NAMALWA (cell line): ENCODE results near the gene MVD.

Experiments used
- DNase-seq: peaks from one replicate; pipeline ENCODE4 v3.0.0-alpha.2; 2015; ENCODE audit warnings: low spot score

Gene MVD

DNA sequence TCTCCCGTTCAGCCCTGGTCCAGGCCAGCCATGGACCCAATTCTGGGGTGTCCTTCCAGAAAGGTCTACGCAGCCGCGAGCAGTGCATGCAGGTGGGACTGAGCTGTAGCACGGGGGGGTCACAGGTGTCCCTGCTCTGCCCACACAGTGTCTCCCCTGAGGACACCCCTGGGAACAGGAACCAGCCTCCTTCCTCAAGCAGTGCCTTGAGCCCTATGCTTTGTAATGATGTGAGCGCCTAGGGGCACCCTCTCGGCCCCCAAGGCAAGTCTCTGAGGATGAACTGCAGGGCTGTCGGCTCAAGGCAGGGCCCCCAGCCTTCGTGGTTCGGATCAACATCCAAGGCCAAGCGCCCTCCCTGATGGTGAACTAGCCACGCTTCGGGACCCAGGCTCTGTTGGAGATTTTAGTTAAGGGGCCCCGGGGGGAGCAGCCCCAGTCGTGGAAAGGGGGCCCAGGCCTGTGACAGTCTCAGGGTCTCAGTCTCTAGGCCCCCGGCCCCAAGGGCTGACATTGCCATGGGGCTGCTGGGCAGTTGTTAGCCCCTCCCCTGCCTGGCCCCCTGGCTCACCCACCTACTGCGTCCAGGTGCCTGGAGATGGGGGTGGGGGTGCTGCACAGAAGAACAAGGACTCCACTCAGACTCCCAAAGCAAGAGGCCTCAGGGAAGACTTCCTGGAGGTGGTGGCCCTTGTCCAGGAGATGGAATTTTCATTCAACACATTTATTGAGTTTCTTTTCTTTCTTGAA lies 22.2 kb downstream of the MVD start:
- peak; percentile 50 for DNase-seq

DNA sequence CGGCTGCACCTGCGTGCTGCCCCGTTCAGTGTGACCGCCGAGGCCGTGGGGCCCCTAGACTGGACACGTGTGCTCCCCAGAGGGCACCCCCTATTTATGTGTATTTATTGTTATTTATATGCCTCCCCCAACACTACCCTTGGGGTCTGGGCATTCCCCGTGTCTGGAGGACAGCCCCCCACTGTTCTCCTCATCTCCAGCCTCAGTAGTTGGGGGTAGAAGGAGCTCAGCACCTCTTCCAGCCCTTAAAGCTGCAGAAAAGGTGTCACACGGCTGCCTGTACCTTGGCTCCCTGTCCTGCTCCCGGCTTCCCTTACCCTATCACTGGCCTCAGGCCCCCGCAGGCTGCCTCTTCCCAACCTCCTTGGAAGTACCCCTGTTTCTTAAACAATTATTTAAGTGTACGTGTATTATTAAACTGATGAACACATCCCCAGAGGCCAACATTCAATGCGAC lies 22.8 kb downstream of the MVD start:
- no peak for DNase-seq

GRCh38 chr16:88639231-88640038 lies 23.5 kb downstream of the MVD start:
- DNase-seq: peak; percentile 59

- peak; percentile 58 for DNase-seq
Observed at GRCh38 chr16:88638323-88639230, 24.3 kb downstream of the MVD start, which contains the start of gene IL17C. Gene IL17C, plus strand, starts transcription at chr16:88638572. Its CDS starts 70 bp downstream, at chr16:88638642.

GRCh38 chr16:88636488-88637265 lies 26.2 kb downstream of the MVD start:
- DNase-seq: peak; percentile 36

DNA sequence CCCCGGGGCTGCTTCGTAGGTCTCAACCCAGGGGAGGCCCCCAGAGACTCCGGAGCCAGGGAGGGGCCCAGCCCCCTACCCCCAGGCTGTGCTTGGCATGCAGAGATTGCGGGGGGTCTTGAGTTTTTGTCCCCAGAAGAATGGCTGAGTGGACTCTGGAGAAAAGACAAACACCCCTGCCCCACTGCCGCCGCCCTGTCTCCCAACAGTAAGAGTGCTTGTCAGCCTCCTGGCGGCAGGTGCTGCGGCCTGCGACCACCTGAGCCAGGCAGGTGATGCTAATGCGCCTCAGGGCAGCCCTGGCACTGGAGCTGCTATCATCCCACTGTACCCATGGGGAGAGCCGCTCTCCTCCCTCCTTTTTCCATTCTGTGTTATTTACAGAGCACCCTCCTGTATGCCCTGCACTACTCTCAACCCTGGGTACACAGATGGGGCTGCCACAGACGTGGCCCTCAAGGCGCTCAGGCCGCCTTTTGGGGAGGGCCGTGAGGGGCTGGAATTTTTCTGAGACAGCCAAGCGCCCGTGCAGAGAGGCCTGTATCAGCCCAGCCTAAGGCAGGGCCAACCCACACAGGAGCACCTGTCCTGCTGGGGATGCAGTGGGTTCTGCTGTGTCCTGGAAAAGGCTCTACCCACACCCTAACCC lies 27.1 kb downstream of the MVD start:
- DNase-seq: no peak

DNA sequence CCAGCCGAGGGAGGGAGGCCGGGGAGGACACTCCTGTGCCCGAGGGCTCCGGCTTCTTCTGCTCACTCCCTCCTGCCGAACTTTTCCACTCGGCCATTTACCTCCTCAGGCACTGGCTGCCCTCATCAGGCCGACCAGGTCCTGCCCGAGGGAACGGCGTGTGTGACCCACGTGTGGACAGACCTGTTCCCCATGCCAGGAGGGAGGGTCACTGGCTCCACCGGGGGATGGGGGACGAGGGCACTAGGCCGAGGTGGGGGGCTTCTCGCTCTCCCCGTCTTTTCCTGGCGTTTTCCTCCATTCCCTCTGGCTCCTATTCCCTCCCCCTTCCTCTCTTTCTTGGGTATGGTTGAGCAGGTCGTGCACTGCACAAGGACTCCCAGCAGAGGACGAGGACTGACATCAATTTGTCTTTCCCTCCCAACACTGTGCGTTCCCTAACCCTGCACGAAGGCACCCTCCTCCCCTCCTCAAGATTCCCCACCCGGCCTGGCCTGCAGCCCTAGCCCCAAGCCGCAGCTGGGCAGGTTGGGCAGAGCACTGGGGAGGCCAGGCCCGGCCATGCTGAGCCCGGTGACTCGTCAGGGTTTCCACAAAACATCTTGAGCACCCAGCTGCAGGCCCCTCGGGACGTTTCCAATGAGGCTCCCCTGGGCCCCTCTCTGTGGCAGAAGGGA lies 27.8 kb downstream of the MVD start:
- peak; percentile 62 for DNase-seq

- DNase-seq: peak; percentile 58
Observed at GRCh38 chr16:88634141-88634993, 28.5 kb downstream of the MVD start.

- DNase-seq: peak; percentile 79
Observed at GRCh38 chr16:88633684-88634140, 29.2 kb downstream of the MVD start.

DNA sequence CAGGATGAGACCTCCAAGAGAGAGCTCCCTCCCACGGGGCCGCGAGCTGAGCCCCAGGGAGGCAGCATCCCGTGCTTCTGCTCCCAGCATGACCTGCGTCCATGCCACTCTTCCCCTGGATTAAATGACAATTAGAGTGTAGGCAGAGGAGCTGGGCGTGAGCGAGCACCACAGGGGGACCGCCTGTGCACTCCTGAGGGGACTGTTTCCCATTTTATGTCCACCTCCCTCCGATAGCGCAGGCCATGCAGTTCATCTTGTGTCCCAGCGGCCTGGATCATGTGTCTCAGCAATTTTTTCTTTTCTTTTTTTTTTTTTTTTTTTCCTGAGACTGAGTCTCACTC lies 30.3 kb downstream of the MVD start:
- no peak for DNase-seq

- no peak for DNase-seq
Observed at GRCh38 chr16:88631920-88632586, 30.8 kb downstream of the MVD start.

- no peak for DNase-seq
Observed at GRCh38 chr16:88631384-88631783, 31.5 kb downstream of the MVD start.

DNA sequence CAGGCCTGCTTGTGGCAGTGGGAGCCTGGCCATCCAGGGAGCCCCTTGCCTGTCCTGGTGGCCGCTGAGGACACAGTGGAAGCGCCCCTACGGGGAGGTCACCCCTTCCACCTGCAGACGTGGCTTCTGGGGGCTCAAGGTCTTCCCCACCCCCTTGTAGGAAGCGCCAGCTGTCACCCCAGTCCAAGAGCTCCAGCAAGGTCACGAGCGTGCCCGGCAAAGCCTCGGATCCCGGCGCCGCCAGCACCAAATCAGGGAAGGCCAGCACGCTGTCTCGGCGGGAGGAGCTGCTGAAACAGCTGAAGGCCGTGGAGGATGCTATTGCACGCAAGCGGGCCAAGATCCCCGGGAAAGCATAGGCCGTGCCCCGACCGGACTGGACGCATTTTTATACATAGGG lies 31.9 kb downstream of the MVD start:
- no peak for DNase-seq

- no peak for DNase-seq
Observed at GRCh38 chr16:88630433-88630832, 32.5 kb downstream of the MVD start.

- no peak for DNase-seq
Observed at GRCh38 chr16:88629835-88630234, 33.1 kb downstream of the MVD start.

DNA sequence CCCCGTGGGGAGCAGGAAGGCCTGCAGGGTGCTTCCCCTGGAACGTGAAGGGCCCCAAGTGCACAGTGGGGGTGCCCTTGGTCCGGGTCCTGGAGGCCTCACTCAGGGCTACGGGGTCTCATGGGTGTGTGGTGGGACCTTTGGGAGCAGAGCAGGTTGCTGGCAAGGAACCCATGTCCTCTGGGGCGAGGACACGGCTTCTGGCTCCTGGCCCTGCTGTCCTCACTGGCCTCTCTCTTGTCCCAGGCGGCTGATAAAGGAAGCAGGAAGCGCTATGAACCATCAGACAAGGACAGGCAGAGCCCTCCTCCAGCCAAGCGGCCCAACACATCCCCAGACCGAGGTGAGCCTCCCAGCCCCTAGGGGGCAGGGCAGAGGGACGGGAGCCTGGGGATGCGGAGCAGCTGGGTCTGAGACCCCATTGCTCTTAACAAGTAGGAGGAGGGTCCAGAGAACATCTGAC lies 34.3 kb downstream of the MVD start:
- peak; percentile 46 for DNase-seq

GRCh38 chr16:88627531-88628411 lies 35.1 kb downstream of the MVD start:
- DNase-seq: no peak

- no peak for DNase-seq
Observed at GRCh38 chr16:88626646-88627045, 36.2 kb downstream of the MVD start.
